ENCODE results near the gene PODN. TPM values are rescaled to one million over a fixed set of nuclear protein-coding genes. Genes with fewer than 3 reads are reported as not detected.

Gene PODN
- total RNA-seq, 3 donors from 2014 or later (not counting 1 experiment from before 2014, with no cell fraction given), result 8.8 to 13.2 (median 11.2) TPM

DNA sequence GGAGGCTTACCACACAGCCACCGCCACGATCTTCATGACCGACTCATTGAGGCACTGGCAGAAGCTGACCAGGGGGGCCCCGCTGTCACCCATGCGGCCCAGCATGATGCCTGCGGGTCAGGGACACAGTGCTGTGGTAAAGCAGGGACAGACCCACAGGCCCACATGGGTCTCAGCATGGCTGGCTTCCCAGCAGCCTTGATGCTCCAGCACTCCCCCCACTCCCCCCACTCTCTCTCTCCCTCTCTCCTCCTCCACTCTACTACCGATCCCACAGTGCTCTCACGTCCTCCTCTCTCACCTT lies 31.4 kb downstream of the PODN start:
- no peaks in the 10 kb centered on the region for H3K27me3 ChIP-seq (ENCODE audit: control insufficient read depth, insufficient read depth, low read length)
- peaks cover 0 to 5% of the 10 kb centered on the region in 2 donors for H3K4me1 Mint-ChIP-seq
- TF ChIP-seq, protein P1, sequence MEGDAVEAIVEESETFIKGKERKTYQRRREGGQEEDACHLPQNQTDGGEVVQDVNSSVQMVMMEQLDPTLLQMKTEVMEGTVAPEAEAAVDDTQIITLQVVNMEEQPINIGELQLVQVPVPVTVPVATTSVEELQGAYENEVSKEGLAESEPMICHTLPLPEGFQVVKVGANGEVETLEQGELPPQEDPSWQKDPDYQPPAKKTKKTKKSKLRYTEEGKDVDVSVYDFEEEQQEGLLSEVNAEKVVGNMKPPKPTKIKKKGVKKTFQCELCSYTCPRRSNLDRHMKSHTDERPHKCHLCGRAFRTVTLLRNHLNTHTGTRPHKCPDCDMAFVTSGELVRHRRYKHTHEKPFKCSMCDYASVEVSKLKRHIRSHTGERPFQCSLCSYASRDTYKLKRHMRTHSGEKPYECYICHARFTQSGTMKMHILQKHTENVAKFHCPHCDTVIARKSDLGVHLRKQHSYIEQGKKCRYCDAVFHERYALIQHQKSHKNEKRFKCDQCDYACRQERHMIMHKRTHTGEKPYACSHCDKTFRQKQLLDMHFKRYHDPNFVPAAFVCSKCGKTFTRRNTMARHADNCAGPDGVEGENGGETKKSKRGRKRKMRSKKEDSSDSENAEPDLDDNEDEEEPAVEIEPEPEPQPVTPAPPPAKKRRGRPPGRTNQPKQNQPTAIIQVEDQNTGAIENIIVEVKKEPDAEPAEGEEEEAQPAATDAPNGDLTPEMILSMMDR (IDR thresholded peaks at IDR 0.05), result no peak
- H3K27ac ChIP-seq (ENCODE audit: low read length), result no peak overlapping the region
- H3K4me3 ChIP-seq (ENCODE audit: low read length), result no peak overlapping the region
- no peaks in the 10 kb centered on the region for H3K27me3 Mint-ChIP-seq (ENCODE audit: low read depth in 2 of 2)
- H3K9me3 ChIP-seq (ENCODE audit: control insufficient read depth, insufficient read depth, low read length), result peaks cover 4% of the 10 kb centered on the region
- no peak overlapping the region for H3K4me3 Mint-ChIP-seq
- no peaks in the 10 kb centered on the region for H3K36me3 Mint-ChIP-seq
- ATAC-seq, result no peak
- H3K27ac Mint-ChIP-seq, result no peak overlapping the region
- peaks cover 11% of the 10 kb centered on the region for H3K4me1 ChIP-seq (ENCODE audit: control insufficient read depth, insufficient read depth, low read length)
- H3K36me3 ChIP-seq (ENCODE audit: control insufficient read depth, insufficient read depth, low read length), result no peaks in the 10 kb centered on the region
- no peak for DNase-seq
- WGBS (ENCODE audit: insufficient coverage), result 94% methylated on average over 8 of the region's 8 CpGs
- no peaks in the 10 kb centered on the region for H3K9me3 Mint-ChIP-seq
- intact Hi-C loops (cut with micrococcal nuclease), result no loop called here

DNA sequence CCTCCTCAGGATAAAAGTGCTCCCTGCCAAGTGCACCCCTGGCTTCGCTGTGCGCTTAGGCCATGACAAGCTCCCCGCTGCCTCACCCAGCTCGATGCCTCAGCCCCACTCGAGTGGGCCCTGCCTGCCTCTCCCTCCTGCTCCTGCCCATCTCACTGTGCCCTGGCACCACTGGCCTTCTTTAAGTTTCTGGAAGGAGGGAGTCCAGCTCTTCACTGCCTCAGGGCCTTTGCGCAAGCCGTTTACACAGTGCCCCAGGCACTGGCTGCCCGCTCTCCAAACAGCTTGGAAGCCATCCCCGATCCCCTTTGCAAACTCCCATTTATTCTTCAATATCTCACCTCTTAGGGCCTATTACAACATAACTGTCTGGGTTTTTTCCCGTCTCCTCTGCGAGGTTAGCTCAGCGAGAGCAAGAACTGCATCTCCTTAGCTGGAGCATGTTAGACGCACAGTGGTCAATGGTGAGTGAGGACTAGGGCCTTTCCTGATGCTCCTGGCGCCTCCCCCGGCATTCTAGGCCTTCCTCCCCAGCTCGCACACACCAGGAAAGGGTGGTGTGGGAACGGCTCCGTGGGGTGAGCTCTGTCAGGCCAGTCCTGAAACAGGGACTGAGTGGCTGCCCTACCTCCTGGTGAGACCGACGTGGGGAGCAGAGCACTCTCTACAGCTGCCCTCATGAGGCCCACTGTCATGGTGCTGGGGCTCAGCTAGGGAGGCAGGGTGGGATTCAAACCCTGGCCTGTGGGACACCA lies 31.9 kb downstream of the PODN start:
- no peak overlapping the region for H3K27ac Mint-ChIP-seq
- no peaks in the 10 kb centered on the region for H3K27me3 ChIP-seq (ENCODE audit: control insufficient read depth, insufficient read depth, low read length)
- H3K36me3 Mint-ChIP-seq, result no peaks in the 10 kb centered on the region
- no peak overlapping the region for H3K4me3 ChIP-seq (ENCODE audit: low read length)
- H3K4me3 Mint-ChIP-seq, result no peak overlapping the region
- peaks cover 4% of the 10 kb centered on the region for H3K9me3 ChIP-seq (ENCODE audit: control insufficient read depth, insufficient read depth, low read length)
- H3K27ac ChIP-seq (ENCODE audit: low read length), result no peak overlapping the region
- peaks cover 0 to 5% of the 10 kb centered on the region in 2 donors for H3K4me1 Mint-ChIP-seq
- ATAC-seq (no peak), DNase-seq (no peak)
- H3K36me3 ChIP-seq (ENCODE audit: control insufficient read depth, insufficient read depth, low read length), result no peaks in the 10 kb centered on the region
- TF ChIP-seq, protein P1 (IDR thresholded peaks at IDR 0.05), result no peak
- no peaks in the 10 kb centered on the region for H3K9me3 Mint-ChIP-seq
- no peaks in the 10 kb centered on the region for H3K27me3 Mint-ChIP-seq (ENCODE audit: low read depth in 2 of 2)
- 95% methylated on average over 20 of the region's 20 CpGs for WGBS (ENCODE audit: insufficient coverage)
- peaks cover 11% of the 10 kb centered on the region for H3K4me1 ChIP-seq (ENCODE audit: control insufficient read depth, insufficient read depth, low read length)
- intact Hi-C loops (cut with micrococcal nuclease), result no loop called here

DNA sequence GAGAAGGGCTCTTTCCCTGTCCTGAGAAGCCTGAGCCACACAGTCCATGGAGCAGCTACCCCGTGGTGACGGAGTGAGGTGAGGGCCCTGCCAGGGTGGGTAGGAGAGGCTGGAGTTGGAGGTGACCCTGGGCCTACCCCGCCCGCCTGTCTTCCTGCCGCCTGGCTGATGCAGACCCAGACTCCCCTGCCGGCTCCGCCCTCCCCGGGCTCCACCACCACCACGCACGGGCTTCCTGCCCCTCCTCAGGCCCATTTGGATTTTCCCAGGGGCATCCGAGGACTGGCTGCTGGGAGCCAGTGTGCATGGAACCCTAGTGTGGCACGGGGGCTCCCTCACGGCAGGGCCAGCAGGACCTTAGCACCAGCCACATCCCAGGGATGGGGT lies 32.5 kb downstream of the PODN start:
- no peaks in the 10 kb centered on the region for H3K27me3 Mint-ChIP-seq (ENCODE audit: low read depth in 2 of 2)
- H3K4me3 Mint-ChIP-seq, result no peak overlapping the region
- peaks cover 4% of the 10 kb centered on the region for H3K9me3 ChIP-seq (ENCODE audit: control insufficient read depth, insufficient read depth, low read length)
- no peaks in the 10 kb centered on the region for H3K36me3 Mint-ChIP-seq
- H3K27ac ChIP-seq (ENCODE audit: low read length), result no peak overlapping the region
- WGBS (ENCODE audit: insufficient coverage), result 87% methylated on average over 13 of the region's 13 CpGs
- ATAC-seq (no peak), DNase-seq (no peak)
- no peaks in the 10 kb centered on the region for H3K9me3 Mint-ChIP-seq
- TF ChIP-seq, protein P1 (IDR thresholded peaks at IDR 0.05), result no peak
- peaks cover 11% of the 10 kb centered on the region for H3K4me1 ChIP-seq (ENCODE audit: control insufficient read depth, insufficient read depth, low read length)
- H3K4me1 Mint-ChIP-seq, result peaks cover 0 to 5% of the 10 kb centered on the region in 2 donors
- H3K4me3 ChIP-seq (ENCODE audit: low read length), result no peak overlapping the region
- H3K27me3 ChIP-seq (ENCODE audit: control insufficient read depth, insufficient read depth, low read length), result no peaks in the 10 kb centered on the region
- intact Hi-C loops (cut with micrococcal nuclease), result no loop called here
- H3K27ac Mint-ChIP-seq, result no peak overlapping the region
- no peaks in the 10 kb centered on the region for H3K36me3 ChIP-seq (ENCODE audit: control insufficient read depth, insufficient read depth, low read length)

Measured in natural killer cell (primary cell).